UCSD-AML1 (cell line): ENCODE data around the gene NKX1-2.

Experiments used
- DNase-seq: peaks from one replicate; lab custom pipeline; 2025; ENCODE audit not compliant: unreplicated experiment; lab: John Stamatoyannopoulos, UW

NKX1-2 gene

GRCh38 chr10:124418726-124419501 lies 30.9 kb downstream of the NKX1-2 start, which contains the start of gene OAT:
TSS of gene OAT (minus strand) at chr10:124418923. CDS start at chr10:124412171, 6,752 bp downstream.
- DNase-seq, result peak; percentile 95

GRCh38 chr10:124417895-124418725 lies 31.7 kb downstream of the NKX1-2 start:
- DNase-seq, result peak; percentile 75

DNA sequence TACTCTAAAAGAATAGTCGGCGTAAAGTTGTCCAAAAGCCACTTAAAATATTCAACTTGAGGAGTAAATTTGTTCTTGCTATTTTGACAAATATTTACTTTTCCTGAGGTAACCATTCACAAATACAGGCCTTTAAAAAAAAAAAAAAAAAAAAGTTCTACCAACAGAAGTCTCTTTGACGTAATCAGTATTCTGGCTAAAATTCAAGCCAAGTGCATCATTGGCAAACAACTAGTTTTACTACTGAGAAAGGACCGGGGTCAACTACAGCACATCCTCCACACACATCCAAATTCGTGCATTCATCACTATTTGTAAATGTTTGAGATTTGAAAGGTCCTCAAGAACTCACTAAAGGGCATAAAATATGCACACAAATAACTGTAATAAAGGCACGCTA lies 33.1 kb downstream of the NKX1-2 start:
- no peak for DNase-seq

GRCh38 chr10:124415210-124415609 lies 34.6 kb downstream of the NKX1-2 start:
- no peak for DNase-seq

- no peak for DNase-seq
Observed at GRCh38 chr10:124414076-124414475, 35.8 kb downstream of the NKX1-2 start.

DNA sequence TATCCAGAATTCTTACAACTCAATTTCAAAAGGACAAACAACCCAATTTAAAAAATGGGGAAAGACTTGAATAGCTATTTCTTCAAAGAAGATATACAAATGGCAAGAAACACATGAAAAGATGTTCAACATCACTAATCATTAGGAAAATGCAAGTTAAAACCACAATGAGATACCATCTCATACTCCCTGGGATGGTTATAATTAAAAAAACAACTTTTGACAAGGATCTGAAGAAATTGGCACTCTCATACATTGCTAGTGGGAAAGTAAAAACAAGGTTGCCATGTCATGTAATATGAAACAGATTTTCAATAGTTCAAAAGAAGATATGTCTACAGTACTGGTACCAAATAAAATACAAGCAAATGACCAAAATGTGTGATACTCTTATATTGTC lies 40.1 kb downstream of the NKX1-2 start:
- DNase-seq, result no peak

GRCh38 chr10:124408357-124408756 lies 41.5 kb downstream of the NKX1-2 start:
- no peak for DNase-seq

GRCh38 chr10:124407456-124407855 lies 42.4 kb downstream of the NKX1-2 start:
- no peak for DNase-seq

DNA sequence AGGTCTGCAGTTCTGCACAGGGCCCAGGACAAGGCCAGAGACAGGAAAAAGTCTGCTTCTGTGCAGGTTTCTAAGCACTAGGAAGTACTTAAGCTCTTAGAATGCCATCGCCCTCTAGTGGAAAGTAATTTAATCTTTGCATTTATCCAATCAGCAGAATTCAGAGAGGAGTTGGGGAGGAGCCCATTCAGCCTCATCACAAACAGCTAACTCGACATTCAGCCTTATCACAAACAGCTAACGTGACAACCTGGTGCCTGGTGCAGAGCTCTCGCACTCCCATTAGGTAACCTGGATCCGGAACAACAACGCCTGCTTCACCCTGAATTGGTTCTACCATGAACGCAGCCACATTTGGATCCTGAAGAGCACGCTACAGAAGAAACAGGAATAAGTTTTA lies 46.3 kb downstream of the NKX1-2 start:
- DNase-seq, result peak; percentile 35

- DNase-seq, result no peak
Observed at GRCh38 chr10:124402273-124402672, 47.6 kb downstream of the NKX1-2 start.

- DNase-seq, result no peak
Observed at GRCh38 chr10:124401633-124402032, 48.2 kb downstream of the NKX1-2 start.
